GM12891 (cell line): ENCODE measurements around the gene USP17L29.
"Not testable (repeated sequence)": the region's sequence is repeated elsewhere in the genome, so short reads cannot be mapped to it uniquely, and the experiment has no call there.

ENCODE experiments used
- POLR2A ChIP-seq: IDR thresholded peaks from 2 replicates; pipeline ENCODE4 v1.6.1; 2011; ENCODE audit warnings: low read depth, low read length, control low read depth
- POU2F2 ChIP-seq: IDR thresholded peaks from 2 replicates; pipeline ENCODE4 v1.6.1; 2011; ENCODE audit warnings: low read depth, mild to moderate bottlenecking, control low read depth, low read length, moderate library complexity
- SPI1 ChIP-seq: IDR thresholded peaks from 2 replicates; pipeline ENCODE4 v1.6.1; 2011; ENCODE audit warnings: low read depth, low read length, control low read depth

DNA sequence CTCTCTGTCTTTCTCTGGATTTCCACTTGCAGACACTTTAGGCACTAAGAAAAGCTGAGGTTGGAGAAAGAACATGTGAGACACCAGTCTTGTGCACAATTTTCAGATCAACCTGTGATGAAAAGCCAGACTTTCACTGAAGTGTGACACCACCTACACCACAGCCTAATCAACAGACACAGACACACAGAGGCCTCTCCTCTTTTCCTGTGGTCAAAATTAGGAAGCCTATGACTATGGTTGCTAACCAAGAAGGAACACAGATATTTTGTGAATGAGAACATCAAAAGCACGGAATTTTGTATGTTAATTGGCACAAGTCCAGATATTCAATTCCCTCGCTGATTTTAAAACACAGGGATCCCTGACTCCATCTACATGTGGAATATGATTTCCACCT is 35.6 kb downstream of the USP17L29 start:
- TF ChIP-seq POU2F2, POLR2A, SPI1: not testable (repeated sequence)
